ENCODE measurements around the gene PSAP. TPM values are rescaled to one million over a fixed set of nuclear protein-coding genes. Genes with fewer than 3 reads are reported as not detected.

The PSAP gene
- total RNA-seq, 1 experiment from 2014 or later = 1,603 TPM

DNA sequence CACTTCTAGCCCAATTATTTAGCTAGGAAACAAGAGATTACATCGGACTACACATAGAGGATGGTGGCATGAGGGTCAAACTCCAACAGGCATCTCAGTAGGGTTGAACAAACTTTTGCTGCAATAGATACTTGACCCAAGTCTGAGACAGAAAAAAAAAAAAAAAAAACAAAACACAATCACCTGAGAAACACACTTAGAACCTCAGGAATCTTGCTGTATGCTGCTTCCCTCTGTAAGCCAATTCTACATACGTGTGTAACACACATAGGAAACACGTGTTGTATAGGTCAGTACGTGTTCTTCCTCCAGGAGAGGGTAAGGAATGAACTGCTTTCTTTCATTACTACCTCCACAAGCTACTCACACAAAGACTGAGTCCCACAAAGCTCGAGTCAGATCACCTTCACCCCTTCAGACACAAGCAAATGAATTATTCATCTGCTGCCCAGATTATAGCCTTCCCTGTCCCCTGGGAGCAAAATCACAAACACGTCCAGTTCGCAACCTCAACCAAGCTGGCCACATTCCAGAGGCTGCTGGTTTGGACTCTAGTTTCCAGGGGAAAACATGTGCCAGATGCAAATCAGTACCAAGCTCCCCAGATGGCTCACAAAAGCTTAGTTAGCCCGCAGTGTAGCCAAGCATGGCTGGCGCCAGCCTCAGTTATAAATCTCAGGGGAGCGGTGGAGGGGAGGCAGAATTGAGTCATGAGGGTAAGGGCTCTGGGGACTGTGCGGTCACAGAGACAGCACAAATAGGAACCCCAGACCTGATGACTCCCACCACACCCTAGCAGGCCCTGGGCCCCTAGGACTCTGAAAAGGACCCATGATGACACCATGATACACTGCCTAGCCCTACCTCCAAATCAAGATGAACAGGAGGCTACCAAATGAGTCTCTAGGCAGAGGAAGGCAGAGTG lies 15.1 kb downstream of the PSAP start:
- in situ Hi-C loops (cut with HindIII; ENCODE audit: low pct_unique_long_range_greater_than_20kb, low sequenced_read_pairs) = no loop called here
- peak; percentile 98 for DNase-seq (ENCODE audit: low read depth)

DNA sequence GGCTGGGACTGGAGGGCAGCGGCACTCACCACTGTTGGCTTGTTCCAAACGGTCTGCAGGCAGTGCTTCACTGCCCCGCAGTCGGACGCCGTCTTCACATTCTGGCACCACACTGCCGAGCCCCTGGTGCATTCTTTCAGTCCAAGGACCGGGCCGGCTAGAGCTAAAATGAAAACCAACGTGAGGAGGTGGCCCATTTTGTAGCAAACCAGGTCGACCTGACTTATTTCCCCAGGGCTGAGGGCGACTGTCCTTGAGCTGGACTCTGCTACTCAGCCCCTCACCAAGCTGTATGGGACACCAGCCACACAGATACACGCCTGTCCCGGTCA lies 16.7 kb downstream of the PSAP start:
- in situ Hi-C loops (cut with HindIII; ENCODE audit: low pct_unique_long_range_greater_than_20kb, low sequenced_read_pairs) = no loop called here
- DNase-seq (ENCODE audit: low read depth) = no peak

DNA sequence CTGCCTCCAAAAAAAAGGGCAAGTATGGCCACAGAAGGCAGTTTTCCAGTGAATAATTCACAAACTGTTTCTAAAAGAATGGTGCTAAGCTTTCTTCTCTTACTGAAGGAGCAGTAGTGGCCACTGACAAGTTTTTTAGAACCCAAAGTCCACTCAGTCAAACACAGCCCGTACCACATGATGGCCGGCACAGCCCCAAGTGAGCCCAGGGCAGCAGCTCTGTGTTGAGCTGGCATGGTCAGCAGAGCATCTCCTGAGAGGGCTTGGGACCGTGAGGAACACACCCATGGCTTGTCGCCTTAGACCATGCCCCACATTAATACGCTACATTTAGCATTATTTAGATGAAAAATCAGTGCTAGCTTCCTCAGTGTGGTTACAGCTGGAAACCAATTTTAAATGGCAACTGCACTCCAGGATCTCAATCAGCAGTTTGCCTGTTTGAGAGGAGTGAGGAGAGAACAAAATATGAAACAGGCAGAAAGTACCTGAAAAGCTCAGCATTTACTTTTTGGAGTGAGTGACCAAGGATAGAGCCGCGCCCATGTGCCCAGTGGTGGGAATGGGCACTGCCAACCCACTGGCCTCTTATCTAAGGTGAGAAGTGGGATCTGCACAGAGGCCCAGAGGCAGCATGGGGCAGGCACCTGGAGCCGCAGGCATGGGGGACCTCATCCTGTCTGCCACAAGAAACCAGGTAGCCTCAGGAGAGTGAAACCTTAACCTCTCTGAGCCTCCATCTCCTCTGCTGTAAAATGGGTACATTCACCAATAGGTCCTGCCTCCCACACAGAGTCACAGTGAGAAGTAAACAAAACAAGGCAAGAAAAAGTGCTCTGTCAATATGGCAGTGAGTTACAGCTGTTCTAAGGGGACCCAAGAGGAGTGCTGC lies 17.4 kb downstream of the PSAP start:
- in situ Hi-C loops (cut with HindIII; ENCODE audit: low pct_unique_long_range_greater_than_20kb, low sequenced_read_pairs) = no loop called here
- no peak for DNase-seq (ENCODE audit: low read depth)

DNA sequence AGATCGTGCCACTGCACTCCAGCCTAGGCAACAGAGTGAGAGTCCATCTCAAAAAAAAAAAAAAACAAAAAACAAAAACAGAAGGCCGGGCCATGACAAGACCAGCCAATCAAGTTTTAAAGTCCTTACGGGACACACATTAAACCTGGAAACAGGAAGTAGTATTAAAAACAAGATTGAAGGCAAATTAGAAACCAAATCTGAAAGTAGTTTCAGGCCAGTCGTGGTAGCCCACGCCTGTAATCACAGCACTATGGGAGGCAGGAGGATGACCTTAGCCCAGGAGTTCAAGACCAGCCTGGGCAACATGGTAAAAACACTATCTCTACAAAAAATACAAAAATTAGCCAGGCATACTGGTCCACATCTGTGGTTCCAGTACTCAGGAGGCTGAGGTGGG lies 18.1 kb downstream of the PSAP start:
- in situ Hi-C loops (cut with HindIII; ENCODE audit: low pct_unique_long_range_greater_than_20kb, low sequenced_read_pairs) = no loop called here
- no peak for DNase-seq (ENCODE audit: low read depth)

DNA sequence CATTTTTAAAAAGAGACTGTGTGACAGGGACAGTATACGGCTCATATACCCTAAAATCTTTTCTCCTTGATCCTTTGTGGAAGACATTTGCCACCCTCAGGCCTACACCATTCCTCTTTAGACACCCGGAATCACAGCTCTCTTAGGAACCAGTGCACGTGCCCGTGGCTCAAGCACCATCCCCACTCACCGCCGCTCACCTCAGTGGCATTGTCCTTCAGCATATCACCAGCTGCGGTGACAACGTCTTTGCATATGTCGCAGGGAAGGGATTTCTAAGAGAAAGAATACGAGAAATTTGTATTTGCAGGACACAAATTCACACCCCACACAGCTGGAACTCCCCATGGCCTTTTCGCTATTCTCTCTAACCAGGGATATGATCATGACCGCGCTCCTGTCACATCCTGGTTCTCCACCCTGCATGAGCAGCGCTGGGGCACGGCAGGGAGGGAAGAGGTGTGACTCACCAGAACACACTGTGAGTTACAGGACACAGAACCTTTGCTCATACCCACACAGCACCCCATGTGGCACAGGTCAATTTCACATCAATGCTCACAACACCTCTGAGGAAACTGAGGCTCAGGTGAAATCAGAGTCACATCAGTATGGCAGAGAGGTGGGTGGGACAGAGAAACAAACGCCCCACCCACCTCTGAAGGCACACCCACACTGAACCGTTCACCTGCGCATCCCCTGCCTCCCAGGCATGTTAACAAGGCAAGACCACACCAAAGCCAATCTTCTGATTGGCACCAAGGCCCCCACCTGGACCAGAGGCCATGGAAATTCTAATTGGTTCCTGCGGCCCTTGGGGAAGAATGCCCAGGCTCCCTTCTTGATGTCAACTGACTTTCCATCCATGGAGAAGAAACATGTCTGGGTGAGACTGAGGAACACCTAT lies 19.2 kb downstream of the PSAP start:
- DNase-seq (ENCODE audit: low read depth) = peak; percentile 41
- in situ Hi-C loops (cut with HindIII; ENCODE audit: low pct_unique_long_range_greater_than_20kb, low sequenced_read_pairs) = no loop called here

DNA sequence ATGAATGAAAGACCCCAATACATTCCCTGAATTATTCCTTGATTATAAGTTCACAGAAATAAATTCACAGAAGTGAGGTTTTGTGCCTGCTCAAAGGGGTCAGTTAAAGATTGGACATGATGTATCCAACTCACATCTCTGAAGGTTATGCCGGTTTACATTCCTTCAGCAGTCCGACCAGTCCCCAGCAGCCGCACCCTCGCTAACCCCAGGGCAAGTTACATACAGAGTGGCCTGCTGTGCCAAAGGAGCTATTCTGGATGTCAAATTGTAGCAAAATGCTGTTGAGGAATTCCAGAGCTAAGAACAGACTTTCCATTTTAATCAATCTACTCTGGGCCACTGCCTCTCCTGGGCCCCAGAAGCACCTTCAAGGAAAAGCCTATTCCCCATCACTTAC lies 20.3 kb downstream of the PSAP start:
- DNase-seq (ENCODE audit: low read depth) = no peak
- in situ Hi-C loops (cut with HindIII; ENCODE audit: low pct_unique_long_range_greater_than_20kb, low sequenced_read_pairs) = no loop called here

DNA sequence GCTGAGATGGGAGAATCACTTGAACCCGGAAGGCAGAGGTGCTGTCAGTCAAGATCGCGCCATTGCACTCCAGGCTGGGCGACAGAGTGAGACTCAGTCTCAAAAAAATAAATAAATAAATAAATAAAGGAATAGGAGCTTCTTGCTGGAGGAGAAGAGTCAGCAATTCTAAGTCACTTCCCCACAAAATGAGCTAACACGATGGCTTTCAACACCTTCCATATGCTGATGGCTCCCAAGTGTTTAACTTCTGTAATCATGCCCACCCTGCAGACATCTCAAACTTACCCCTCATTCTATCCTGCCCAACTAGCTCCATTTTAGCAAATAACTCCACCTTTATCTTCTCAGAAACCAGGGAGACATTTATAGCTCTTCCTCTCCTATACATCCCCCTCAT lies 21.2 kb downstream of the PSAP start:
- in situ Hi-C loops (cut with HindIII; ENCODE audit: low pct_unique_long_range_greater_than_20kb, low sequenced_read_pairs) = no loop called here

DNA sequence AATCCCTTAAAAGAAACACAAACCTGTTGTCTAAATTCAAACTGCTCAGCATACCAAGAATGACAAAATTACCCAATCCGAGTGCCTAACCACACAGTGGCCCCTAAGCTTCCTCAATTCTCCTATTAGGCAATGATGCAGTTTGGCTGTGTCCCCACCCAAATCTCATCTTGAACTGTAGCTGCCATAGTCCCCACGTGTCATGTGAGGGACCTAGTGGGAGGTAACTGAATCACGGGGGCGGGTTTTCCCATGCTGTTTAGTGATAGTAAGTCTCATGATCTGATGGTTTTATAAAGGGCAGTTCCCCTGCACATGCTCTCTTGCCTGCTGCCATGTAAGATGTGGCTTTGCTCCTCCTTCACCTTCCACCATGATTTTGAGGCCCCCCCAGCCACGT lies 21.9 kb downstream of the PSAP start:
- DNase-seq (ENCODE audit: low read depth) = no peak
- in situ Hi-C loops (cut with HindIII; ENCODE audit: low pct_unique_long_range_greater_than_20kb, low sequenced_read_pairs) = no loop called here

More for the DNA sequence above, 21.2 kb downstream of the PSAP start:
- DNase-seq (ENCODE audit: low read depth) = no peak

DNA sequence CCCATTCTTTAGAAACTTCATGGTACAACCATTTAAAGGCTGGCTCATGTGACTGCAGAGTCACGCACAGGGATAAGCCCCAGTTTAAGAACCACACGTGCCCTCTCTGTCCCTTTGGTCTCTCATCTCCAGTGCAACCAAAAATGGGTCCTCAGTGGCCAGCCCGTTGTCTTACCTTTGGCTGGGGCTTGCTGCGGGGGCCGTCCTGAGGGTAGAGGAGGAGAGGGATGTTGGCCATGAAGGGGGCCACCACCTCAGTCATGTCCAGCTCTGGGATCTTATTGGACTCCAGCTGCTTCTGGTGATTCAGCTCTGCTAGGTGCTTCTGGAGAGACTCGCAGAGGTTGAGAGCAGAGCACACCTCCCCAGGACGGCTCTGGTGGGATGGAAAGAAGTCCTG lies 22.3 kb downstream of the PSAP start:
- DNase-seq (ENCODE audit: low read depth) = no peak
- in situ Hi-C loops (cut with HindIII; ENCODE audit: low pct_unique_long_range_greater_than_20kb, low sequenced_read_pairs) = no loop called here

DNA sequence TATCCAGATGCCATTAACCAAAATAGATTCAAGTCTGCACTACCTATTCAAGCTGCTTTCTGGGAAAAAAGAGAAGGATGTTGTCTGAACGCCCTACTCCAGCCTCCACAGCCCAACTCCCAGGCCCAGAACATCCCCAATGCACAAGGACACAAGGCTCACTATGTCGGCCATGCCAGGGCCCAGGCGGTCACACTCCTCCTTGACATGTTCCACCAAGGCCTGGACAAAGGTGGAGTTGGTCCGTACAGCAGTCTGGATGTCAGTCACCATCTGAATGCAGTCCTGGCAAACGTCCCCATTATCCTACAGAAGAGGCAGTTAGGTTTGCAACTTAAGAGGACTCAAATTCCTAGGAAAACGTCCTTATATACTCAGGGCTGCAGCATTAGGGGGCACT lies 23.2 kb downstream of the PSAP start:
- in situ Hi-C loops (cut with HindIII; ENCODE audit: low pct_unique_long_range_greater_than_20kb, low sequenced_read_pairs) = no loop called here
- no peak for DNase-seq (ENCODE audit: low read depth)

DNA sequence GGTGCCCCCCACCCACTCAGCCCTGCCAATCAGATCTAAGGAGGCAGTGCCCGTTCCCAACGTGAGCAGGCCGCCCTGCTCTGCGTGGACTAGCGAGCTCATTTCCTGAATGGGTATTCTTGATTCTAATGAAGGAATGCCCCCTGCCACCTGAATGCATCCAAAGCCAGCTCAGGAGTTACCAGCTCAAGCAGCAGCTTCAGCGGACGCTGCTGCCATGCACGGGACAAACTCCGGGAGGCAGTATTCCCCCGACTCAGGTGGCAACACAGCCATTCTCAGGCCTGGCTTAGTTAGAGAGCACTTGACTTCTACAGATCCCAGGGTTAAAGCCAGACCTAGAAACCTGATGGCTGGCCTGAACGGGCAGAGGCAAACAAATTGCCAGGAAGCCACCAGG lies 25.8 kb downstream of the PSAP start:
- in situ Hi-C loops (cut with HindIII; ENCODE audit: low pct_unique_long_range_greater_than_20kb, low sequenced_read_pairs) = no loop called here
- DNase-seq (ENCODE audit: low read depth) = no peak

DNA sequence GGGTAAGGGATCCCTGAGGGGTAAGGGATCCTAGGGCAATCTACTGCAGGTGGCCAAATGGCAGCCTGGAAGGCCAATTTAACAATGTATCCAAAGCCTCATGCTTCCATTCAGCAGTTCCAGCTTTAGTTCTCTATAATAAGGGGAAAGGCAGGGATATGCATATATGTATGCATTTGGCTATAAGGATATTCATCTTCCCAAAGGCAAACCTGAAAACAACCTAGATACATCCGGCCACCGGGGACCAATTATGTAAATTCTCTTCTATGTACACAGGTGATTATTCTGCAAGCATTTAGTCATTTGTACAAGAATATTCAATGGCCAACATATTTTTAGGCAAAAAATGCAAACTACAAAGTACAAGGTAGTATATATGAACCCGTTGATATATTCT lies 26.7 kb downstream of the PSAP start:
- in situ Hi-C loops (cut with HindIII; ENCODE audit: low pct_unique_long_range_greater_than_20kb, low sequenced_read_pairs) = no loop called here
- no peak for DNase-seq (ENCODE audit: low read depth)

DNA sequence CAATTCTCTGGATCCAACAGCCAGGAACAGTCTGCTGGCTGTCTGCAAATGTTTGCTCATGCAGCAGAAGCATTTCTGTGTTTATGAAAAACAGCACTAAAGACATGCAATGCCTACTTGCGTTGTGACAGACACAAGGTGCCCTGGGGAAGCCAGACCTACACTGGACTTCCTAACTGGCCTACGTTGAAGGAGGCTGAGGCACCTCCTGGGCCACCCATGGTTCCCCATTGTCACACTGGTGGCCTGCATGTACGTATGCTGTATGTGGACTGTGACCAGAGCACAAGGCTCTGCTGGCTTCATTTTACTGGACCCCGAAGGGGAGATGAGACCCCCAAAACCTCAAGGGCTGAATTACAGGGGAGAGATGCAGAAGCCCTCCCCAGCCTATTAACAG lies 27.7 kb downstream of the PSAP start:
- no peak for DNase-seq (ENCODE audit: low read depth)
- in situ Hi-C loops (cut with HindIII; ENCODE audit: low pct_unique_long_range_greater_than_20kb, low sequenced_read_pairs) = no loop called here

DNA sequence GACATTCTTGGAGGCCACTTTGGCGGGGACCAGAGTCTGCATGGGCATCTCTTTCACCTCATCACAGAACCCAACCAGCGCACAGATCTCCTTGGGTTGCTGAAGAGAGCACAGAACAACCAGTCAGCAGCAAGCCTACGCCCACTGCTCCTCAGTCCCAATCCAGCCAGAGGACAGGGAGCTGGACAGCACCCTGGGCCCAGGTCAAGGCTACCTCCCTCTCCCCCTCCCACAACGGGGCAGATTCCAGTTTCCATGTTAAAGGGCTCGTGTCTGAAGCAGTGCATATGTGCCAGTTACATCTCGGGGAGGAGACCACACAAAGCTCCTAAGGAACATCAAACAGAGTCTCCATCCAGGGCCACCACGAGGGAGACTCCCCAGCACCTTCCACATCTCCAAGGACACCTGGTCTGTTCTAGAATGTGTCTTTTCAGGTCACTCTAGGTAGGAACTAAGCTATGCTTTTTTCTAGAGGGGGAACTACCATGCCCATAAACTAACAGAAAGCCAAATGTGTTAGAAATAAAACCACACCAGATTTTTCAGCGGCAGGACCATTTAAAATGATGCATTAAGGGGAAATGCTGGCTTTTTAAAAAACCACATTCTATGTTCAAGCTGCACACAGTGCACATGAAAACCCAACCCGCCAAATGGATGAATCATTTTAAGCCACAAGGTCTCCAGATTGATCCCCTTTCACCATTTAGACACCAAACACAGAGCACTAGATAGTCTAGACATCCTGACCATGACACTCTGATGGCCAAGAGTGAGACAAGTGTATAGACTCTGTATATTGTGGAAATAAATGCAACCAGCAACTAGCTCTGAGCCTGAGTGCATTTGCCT lies 28.9 kb downstream of the PSAP start:
- no peak for DNase-seq (ENCODE audit: low read depth)
- in situ Hi-C loops (cut with HindIII; ENCODE audit: low pct_unique_long_range_greater_than_20kb, low sequenced_read_pairs) = no loop called here

DNA sequence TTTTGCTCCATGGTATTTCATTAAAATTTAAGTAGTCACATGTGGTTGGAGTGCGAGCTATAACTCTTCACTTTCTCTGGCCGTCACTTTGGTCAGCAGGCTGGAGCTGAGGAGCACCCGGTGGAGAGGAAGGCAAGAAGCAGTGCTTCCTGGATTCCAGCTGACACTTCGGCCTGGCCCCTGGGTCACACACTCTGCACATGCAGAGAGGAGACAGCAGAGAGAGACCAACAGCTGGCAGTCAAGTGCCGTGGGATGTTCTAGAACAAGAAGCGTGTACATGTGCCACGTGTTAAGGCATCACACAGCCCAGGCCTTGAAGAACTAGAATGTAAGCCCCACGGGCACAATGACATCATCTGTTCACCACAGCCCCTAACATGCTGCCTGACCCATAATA lies 30.1 kb downstream of the PSAP start:
- DNase-seq (ENCODE audit: low read depth) = no peak
- in situ Hi-C loops (cut with HindIII; ENCODE audit: low pct_unique_long_range_greater_than_20kb, low sequenced_read_pairs) = no loop called here

DNA sequence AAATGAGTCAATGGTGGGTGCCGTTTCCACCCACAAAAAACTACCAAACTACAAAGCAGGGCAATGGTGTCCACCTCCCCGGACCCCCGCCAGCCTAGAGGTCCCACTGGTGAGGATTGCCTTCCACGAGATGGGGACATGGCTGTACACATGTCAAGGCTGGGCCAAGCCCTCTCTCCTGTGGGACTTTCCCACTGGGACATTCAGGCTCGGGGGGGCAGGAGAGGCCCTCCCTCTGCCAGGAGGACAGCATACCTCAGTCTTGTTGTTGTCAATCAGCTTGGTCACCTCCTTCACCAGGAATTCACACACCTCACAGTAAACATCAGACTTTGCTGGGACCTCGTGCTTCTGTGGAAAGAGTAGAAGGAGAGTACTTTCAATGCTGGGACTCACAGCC lies 31.1 kb downstream of the PSAP start:
- in situ Hi-C loops (cut with HindIII; ENCODE audit: low pct_unique_long_range_greater_than_20kb, low sequenced_read_pairs) = no loop called here

DNA sequence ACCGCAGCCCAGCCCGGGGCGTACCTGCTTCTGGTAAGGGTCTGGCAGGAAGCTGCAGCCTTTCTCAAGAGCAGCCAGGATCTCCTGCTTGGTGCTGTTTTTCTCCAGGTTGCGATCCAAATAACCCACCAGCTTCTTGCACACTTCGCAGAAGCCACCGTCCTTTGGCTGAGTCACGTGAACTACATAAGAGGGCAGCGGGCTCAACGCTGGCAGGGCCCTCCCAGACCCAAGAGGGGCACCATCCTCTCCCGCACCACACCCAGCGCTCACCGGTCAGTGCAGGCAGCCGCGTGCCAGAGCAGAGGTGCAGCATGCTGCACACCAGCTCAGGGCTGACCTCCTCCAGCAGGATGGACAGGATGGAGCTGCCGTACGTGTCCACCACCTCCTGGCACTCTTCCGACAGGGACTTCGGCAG lies 31.6 kb downstream of the PSAP start:
- in situ Hi-C loops (cut with HindIII; ENCODE audit: low pct_unique_long_range_greater_than_20kb, low sequenced_read_pairs) = no loop called here
- DNase-seq (ENCODE audit: low read depth) = no peak

More for the DNA sequence above, 31.1 kb downstream of the PSAP start:
- no peak for DNase-seq (ENCODE audit: low read depth)
